HFFc6 (cell line): ENCODE data around the gene FATE1. TPM values are rescaled to one million over a fixed set of nuclear protein-coding genes. Genes with fewer than 3 reads are reported as not detected.
A peak's percentile ranks its signal among the peaks of the same experiment; 100 is the strongest.

Source experiments
- DNase-seq: peaks from one replicate; pipeline ENCODE4 v3.0.0-alpha.2; 2018
- H3K27ac Mint-ChIP-seq: 2 replicates; pipeline ENCODE4 v1.8.0; 2020; ENCODE audit warnings: mild to moderate bottlenecking, mixed read lengths
- H3K27me3 Mint-ChIP-seq: 2 replicates; pipeline ENCODE4 v1.8.0; 2021; ENCODE audit warnings: mild to moderate bottlenecking, moderate library complexity, mixed read lengths; ENCODE audit not compliant: insufficient read depth
- H3K36me3 Mint-ChIP-seq: 2 replicates; pipeline ENCODE4 v1.8.0; 2021; ENCODE audit warnings: low read depth, mixed read lengths
- H3K4me1 Mint-ChIP-seq: 2 replicates; pipeline ENCODE4 v1.8.0; 2020; ENCODE audit warnings: low read depth, mixed read lengths
- H3K4me3 Mint-ChIP-seq: 2 replicates; pipeline ENCODE4 v1.8.0; 2020; ENCODE audit warnings: mild to moderate bottlenecking, moderate library complexity, mixed read lengths
- H3K9me3 Mint-ChIP-seq: 2 replicates; pipeline ENCODE4 v1.8.0; 2020; ENCODE audit warnings: mild to moderate bottlenecking, mixed read lengths
- CTCF ChIP-seq: fragments of 200-600 bp; sonication (generic); IDR thresholded peaks from 2 replicates; pipeline ENCODE4 v1.5.0; 2021; ENCODE audit warnings: antibody characterized with exemption, mild to moderate bottlenecking
- total RNA-seq, 6 experiments: library from RNA; stranded (reverse); fragmentation: NEBNext Ultra II Directional; extraction: Animal tissue kit (Norgen Biotek cat#: 25700); gene quantifications; 2 replicates in 1 of 6; 3 replicates in 5 of 6; pipeline ENCODE4 v1.2.3, GENCODE V29; 2021

FATE1 gene
- total RNA-seq, 6 experiments from 2014 or later: not detected

GRCh38 chrX:151713849-151714248 lies 2.0 kb upstream of the FATE1 start:
- Mint-ChIP-seq H3K9me3 (no peaks in the 10 kb centered on the region), H3K4me3 (no peak overlapping the region), H3K27me3 (peaks cover 4% of the 10 kb centered on the region; the same call in 1 of the 2 replicates), H3K4me1 (no peaks in the 10 kb centered on the region), H3K27ac (no peak overlapping the region), H3K36me3 (no peaks in the 10 kb centered on the region)
- TF ChIP-seq CTCF: peak; percentile 68; the same call in 1 of the 2 replicates
- DNase-seq: no peak

GRCh38 chrX:151714362-151714761 lies 1.5 kb upstream of the FATE1 start:
- Mint-ChIP-seq H3K9me3 (no peaks in the 10 kb centered on the region), H3K27ac (no peak overlapping the region), H3K27me3 (peaks cover 4% of the 10 kb centered on the region; the same call in 1 of the 2 replicates), H3K36me3 (no peaks in the 10 kb centered on the region), H3K4me3 (no peak overlapping the region), H3K4me1 (no peaks in the 10 kb centered on the region)
- no peak for TF ChIP-seq CTCF
- no peak for DNase-seq

- no peaks in the 10 kb centered on the region for H3K36me3 Mint-ChIP-seq
- H3K9me3 Mint-ChIP-seq: peaks cover 3% of the 10 kb centered on the region; the same call in 1 of the 2 replicates
- H3K4me1 Mint-ChIP-seq: no peaks in the 10 kb centered on the region
- peaks cover 4% of the 10 kb centered on the region; the same call in 1 of the 2 replicates for H3K27me3 Mint-ChIP-seq
- no peak overlapping the region for H3K4me3 Mint-ChIP-seq
- TF ChIP-seq CTCF: no peak
- no peak for DNase-seq
- no peak overlapping the region for H3K27ac Mint-ChIP-seq
Observed at GRCh38 chrX:151722241-151722846, 6.5 kb downstream of the FATE1 start.

GRCh38 chrX:151723156-151723760 lies 7.4 kb downstream of the FATE1 start:
- Mint-ChIP-seq H3K36me3 (no peaks in the 10 kb centered on the region), H3K27ac (no peak overlapping the region), H3K4me3 (no peak overlapping the region), H3K27me3 (peaks cover 2% of the 10 kb centered on the region; the same call in 1 of the 2 replicates), H3K9me3 (peaks cover 3% of the 10 kb centered on the region; the same call in 1 of the 2 replicates), H3K4me1 (no peaks in the 10 kb centered on the region)
- DNase-seq: no peak
- TF ChIP-seq CTCF: no peak

GRCh38 chrX:151724563-151725337 lies 8.9 kb downstream of the FATE1 start:
- TF ChIP-seq CTCF: no peak
- Mint-ChIP-seq H3K4me3 (no peak overlapping the region), H3K4me1 (no peaks in the 10 kb centered on the region), H3K9me3 (peaks cover 3% of the 10 kb centered on the region; the same call in 1 of the 2 replicates), H3K27ac (no peak overlapping the region), H3K36me3 (no peaks in the 10 kb centered on the region), H3K27me3 (no peaks in the 10 kb centered on the region)
- no peak for DNase-seq
